ENCODE measurements around the gene ADTRP. TPM values are rescaled to one million over a fixed set of nuclear protein-coding genes. Genes with fewer than 3 reads are reported as not detected.

The ADTRP gene
- total and polyA plus RNA-seq, 7 donors, result 0.36 to 86.9 (median 31.2) TPM; not detected in 3

GRCh38 chr6:11672669-11673068 is 105.9 kb downstream of the ADTRP start:
- no peak for DNase-seq
- 91 to 92% methylated on average over 5 of the region's 5 CpGs for WGBS, 2 donors
- Histone ChIP-seq H3K9me3 (peaks cover 0 to 4% (median 0%) of the 10 kb centered on the region in 4 donors), H3K27ac (no peak overlapping the region), H3K4me3 (no peak overlapping the region), H3K27me3 (no peaks in the 10 kb centered on the region), H3K36me3 (no peaks in the 10 kb centered on the region), H3K4me1 (no peaks in the 10 kb centered on the region)
- intact Hi-C loops (cut with DNase I), result no loop called here
- TF ChIP-seq POLR2A (IDR thresholded peaks at IDR 0.05) (no peak), EP300 (IDR thresholded peaks at IDR 0.05) (no peak)

- TF ChIP-seq POLR2A (IDR thresholded peaks at IDR 0.05), result no peak
- no peak for TF ChIP-seq POLR2AphosphoS5 (IDR thresholded peaks at IDR 0.05)
- no peak for TF ChIP-seq CTCF (IDR thresholded peaks at IDR 0.05)
- no peak for TF ChIP-seq EP300 (IDR thresholded peaks at IDR 0.05)
- H3K4me1 ChIP-seq, result no peaks in the 10 kb centered on the region
Measured at GRCh38 chr6:11672256-11672655, 106.3 kb downstream of the ADTRP start.

GRCh38 chr6:11669696-11670095 is 108.9 kb downstream of the ADTRP start:
- Histone ChIP-seq H3K27me3 (no peaks in the 10 kb centered on the region), H3K36me3 (no peaks in the 10 kb centered on the region), H3K9me3 (peaks cover 0 to 4% (median 0%) of the 10 kb centered on the region in 4 donors), H3K4me1 (no peaks in the 10 kb centered on the region), H3K27ac (no peak overlapping the region), H3K4me3 (no peak overlapping the region)
- TF ChIP-seq POLR2A (IDR thresholded peaks at IDR 0.05) (no peak), POLR2AphosphoS5 (IDR thresholded peaks at IDR 0.05) (no peak), EP300 (IDR thresholded peaks at IDR 0.05) (no peak), CTCF (IDR thresholded peaks at IDR 0.05) (no peak)
- DNase-seq, result no peak
- 97% methylated on average over 4 of the region's 4 CpGs for WGBS, 2 donors
- intact Hi-C loops (cut with DNase I), result no loop called here

More at GRCh38 chr6:11672256-11672655, 106.3 kb downstream of the ADTRP start:
- no peaks in the 10 kb centered on the region for H3K36me3 ChIP-seq
- no peak for DNase-seq
- no peak overlapping the region for H3K4me3 ChIP-seq
- peaks cover 0 to 4% (median 0%) of the 10 kb centered on the region in 4 donors for H3K9me3 ChIP-seq
- no peak overlapping the region for H3K27ac ChIP-seq
- H3K27me3 ChIP-seq, result no peaks in the 10 kb centered on the region
- intact Hi-C loops (cut with DNase I), result no loop called here

- Histone ChIP-seq H3K9me3 (peaks cover 0 to 4% (median 0%) of the 10 kb centered on the region in 4 donors), H3K27ac (no peak overlapping the region), H3K4me3 (no peak overlapping the region), H3K27me3 (no peaks in the 10 kb centered on the region), H3K4me1 (no peaks in the 10 kb centered on the region), H3K36me3 (no peaks in the 10 kb centered on the region)
- no peak for TF ChIP-seq POLR2AphosphoS5 (IDR thresholded peaks at IDR 0.05)
- no peak for TF ChIP-seq EP300 (IDR thresholded peaks at IDR 0.05)
- TF ChIP-seq CTCF (IDR thresholded peaks at IDR 0.05), result no peak
- TF ChIP-seq POLR2A (IDR thresholded peaks at IDR 0.05), result no peak
- no peak for DNase-seq
- intact Hi-C loops (cut with DNase I), result no loop called here
- WGBS, 2 donors, result 82 to 89% methylated on average over 4 of the region's 4 CpGs
Measured at GRCh38 chr6:11668455-11668854, 110.1 kb downstream of the ADTRP start.

GRCh38 chr6:11667876-11668275 is 110.7 kb downstream of the ADTRP start:
- no peak for TF ChIP-seq EP300 (IDR thresholded peaks at IDR 0.05)
- no peak for TF ChIP-seq POLR2AphosphoS5 (IDR thresholded peaks at IDR 0.05)
- TF ChIP-seq CTCF (IDR thresholded peaks at IDR 0.05), result no peak
- TF ChIP-seq POLR2A (IDR thresholded peaks at IDR 0.05), result no peak
- no peaks in the 10 kb centered on the region for H3K36me3 ChIP-seq
- no peak overlapping the region for H3K4me3 ChIP-seq
- H3K27ac ChIP-seq, result no peak overlapping the region
- intact Hi-C loops (cut with DNase I), result no loop called here
- 91 to 93% methylated on average over 2 of the region's 2 CpGs for WGBS, 2 donors
- H3K27me3 ChIP-seq, result no peaks in the 10 kb centered on the region
- DNase-seq, result no peak
- peaks cover 0 to 4% (median 0%) of the 10 kb centered on the region in 4 donors for H3K9me3 ChIP-seq
- no peaks in the 10 kb centered on the region for H3K4me1 ChIP-seq
